Uterus (tissue), 2 donors: ENCODE results near the gene PRKCE.

Experiments used
- CTCF ChIP-seq, 4 experiments: fragments of 200-600 bp in 2 of 4; fragments of 450-650 bp in 2 of 4; sonication (generic) in 2 of 4; IDR thresholded peaks; one replicate each; pipeline ENCODE4 v1.5.1; 2016 to 2019; ENCODE audit warnings: antibody characterized with exemption in 4 of 4, mild to moderate bottlenecking in 2 of 4, moderate library complexity in 1 of 4
- POLR2A ChIP-seq, 2 donors: fragments of 450-650 bp; IDR thresholded peaks; one replicate each; pipeline ENCODE4 v1.6.1; 2016; ENCODE audit warnings: antibody characterized with exemption in 2 of 2, mild to moderate bottlenecking in 1 of 2, moderate library complexity in 1 of 2

GRCh38 chr2:45929674-45930395, 278.4 kb downstream of the PRKCE start:
- TF ChIP-seq CTCF (IDR thresholded peaks at IDR 0.05) (no peak), POLR2A (IDR thresholded peaks at IDR 0.05) (no peak)
